Measurements from ENCODE around the gene ANKH. TPM values are rescaled to one million over a fixed set of nuclear protein-coding genes. Genes with fewer than 3 reads are reported as not detected.
A peak's percentile ranks its signal among the peaks of the same experiment; 100 is the strongest.

ANKH gene
- total and polyA plus RNA-seq, 5 donors from 2014 or later, result 56.6 to 177 (median 63.2) TPM

DNA sequence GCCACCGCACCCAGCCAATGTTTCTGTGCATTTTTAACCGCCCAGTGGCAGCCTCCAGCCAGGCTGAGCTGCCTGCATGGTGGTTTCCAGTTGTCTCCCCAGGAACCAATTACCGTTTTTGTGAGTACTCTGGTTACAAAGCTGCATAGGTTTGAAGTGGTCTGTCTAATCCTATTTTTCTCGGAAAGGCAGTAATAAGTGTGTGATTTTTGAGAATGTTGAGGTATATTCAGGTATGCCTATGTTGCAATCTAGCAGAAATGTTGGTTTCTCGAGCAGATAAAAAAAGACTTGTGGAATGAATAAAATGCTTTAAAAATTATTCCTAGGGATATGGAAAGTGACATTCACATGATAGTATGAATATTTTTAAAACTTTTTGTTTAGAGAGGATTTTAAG lies 41.5 kb upstream of the ANKH start:
- Histone ChIP-seq H3K27me3 (ENCODE audit: control insufficient read depth, insufficient read depth, low read length) (no peaks in the 10 kb centered on the region), H3K36me3 (ENCODE audit: control insufficient read depth, insufficient read depth, low read length) (no peaks in the 10 kb centered on the region), H3K9me3 (ENCODE audit: control insufficient read depth in 2 of 2, low read length in 2 of 2) (no peaks in the 10 kb centered on the region), H3K4me1 (ENCODE audit: control insufficient read depth, insufficient read depth, low read length, poor library complexity, severe bottlenecking) (no peaks in the 10 kb centered on the region), H3K4me3 (ENCODE audit: low read depth, low read length) (no peak overlapping the region), H3K27ac (ENCODE audit: insufficient read depth, low read length, poor library complexity, severe bottlenecking) (no peak overlapping the region)
- Mint-ChIP-seq H3K27me3 (peaks cover 18% of the 10 kb centered on the region), H3K36me3 (no peaks in the 10 kb centered on the region), H3K9me3 (peaks cover 0 to 3% (median 0%) of the 10 kb centered on the region in 7 donors), H3K27ac (no peak overlapping the region), H3K4me1 (no peaks in the 10 kb centered on the region), H3K4me3 (no peak overlapping the region)
- DNase-seq (no peak), ATAC-seq (ENCODE audit: low read depth in 2 of 2) (no peak)

DNA sequence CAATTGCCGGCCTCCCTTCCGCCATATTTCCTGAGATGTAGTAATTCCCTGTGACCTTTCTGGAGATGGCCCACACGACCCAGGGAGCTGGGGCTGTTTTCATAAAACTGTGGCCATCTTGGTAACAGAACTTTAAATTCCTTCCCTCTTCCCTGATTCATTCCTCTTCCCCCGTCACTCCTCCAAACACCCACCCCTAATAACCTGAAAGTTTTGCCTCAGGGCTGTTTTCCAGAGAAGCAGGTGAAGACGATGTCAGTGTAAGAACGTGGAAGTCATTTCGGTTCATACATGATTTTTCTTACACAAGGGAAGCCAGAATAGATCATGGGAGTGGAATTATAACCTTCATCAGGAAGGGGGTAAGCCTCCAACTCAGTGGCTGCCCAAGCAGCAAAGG lies 40.6 kb upstream of the ANKH start:
- H3K9me3 Mint-ChIP-seq, result peaks cover 0 to 3% (median 0%) of the 10 kb centered on the region in 7 donors
- H3K36me3 Mint-ChIP-seq, result no peaks in the 10 kb centered on the region
- DNase-seq (no peak), ATAC-seq (ENCODE audit: low read depth in 2 of 2) (no peak)
- H3K4me1 Mint-ChIP-seq, result no peaks in the 10 kb centered on the region
- H3K4me3 ChIP-seq (ENCODE audit: low read depth, low read length), result no peak overlapping the region
- H3K4me3 Mint-ChIP-seq, result no peak overlapping the region
- no peaks in the 10 kb centered on the region for H3K9me3 ChIP-seq (ENCODE audit: control insufficient read depth in 2 of 2, low read length in 2 of 2)
- H3K27me3 Mint-ChIP-seq, result peaks cover 19% of the 10 kb centered on the region
- H3K27me3 ChIP-seq (ENCODE audit: control insufficient read depth, insufficient read depth, low read length), result no peaks in the 10 kb centered on the region
- no peaks in the 10 kb centered on the region for H3K4me1 ChIP-seq (ENCODE audit: control insufficient read depth, insufficient read depth, low read length, poor library complexity, severe bottlenecking)
- H3K27ac Mint-ChIP-seq, result no peak overlapping the region
- no peaks in the 10 kb centered on the region for H3K36me3 ChIP-seq (ENCODE audit: control insufficient read depth, insufficient read depth, low read length)
- H3K27ac ChIP-seq (ENCODE audit: insufficient read depth, low read length, poor library complexity, severe bottlenecking), result no peak overlapping the region

- no peaks in the 10 kb centered on the region for H3K4me1 Mint-ChIP-seq
- peaks cover 28% of the 10 kb centered on the region for H3K27me3 Mint-ChIP-seq
- no peaks in the 10 kb centered on the region for H3K27me3 ChIP-seq (ENCODE audit: control insufficient read depth, insufficient read depth, low read length)
- no peaks in the 10 kb centered on the region for H3K9me3 ChIP-seq (ENCODE audit: control insufficient read depth in 2 of 2, low read length in 2 of 2)
- H3K4me1 ChIP-seq (ENCODE audit: control insufficient read depth, insufficient read depth, low read length, poor library complexity, severe bottlenecking), result no peaks in the 10 kb centered on the region
- no peaks in the 10 kb centered on the region for H3K36me3 Mint-ChIP-seq
- no peak overlapping the region for H3K4me3 ChIP-seq (ENCODE audit: low read depth, low read length)
- no peak for ATAC-seq (ENCODE audit: low read depth in 2 of 2)
- H3K9me3 Mint-ChIP-seq, result no peaks in the 10 kb centered on the region
- H3K27ac ChIP-seq (ENCODE audit: insufficient read depth, low read length, poor library complexity, severe bottlenecking), result no peak overlapping the region
- H3K36me3 ChIP-seq (ENCODE audit: control insufficient read depth, insufficient read depth, low read length), result no peaks in the 10 kb centered on the region
- H3K4me3 Mint-ChIP-seq, result no peak overlapping the region
- DNase-seq, result no peak
- H3K27ac Mint-ChIP-seq, result no peak overlapping the region
Observed at GRCh38 chr5:14909369-14909768, 37.8 kb upstream of the ANKH start.

DNA sequence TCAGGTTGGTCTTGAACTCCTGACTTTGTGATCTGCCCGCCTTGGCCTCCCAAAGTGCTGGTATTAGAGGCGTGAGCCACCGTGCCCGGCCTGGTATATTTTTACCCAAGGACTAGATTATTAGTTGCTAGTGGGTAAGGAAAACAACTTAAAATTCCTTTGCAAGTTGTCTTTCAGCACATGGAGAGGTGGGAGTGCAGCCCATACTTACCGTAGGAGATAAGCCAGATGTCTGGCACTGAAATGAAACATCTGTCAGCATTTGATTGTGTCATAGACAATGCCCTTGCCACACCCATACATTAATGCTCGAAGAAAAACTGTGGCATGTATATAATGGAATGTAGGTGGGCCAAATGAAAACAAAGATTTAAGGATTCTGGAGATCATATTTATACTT lies 36.6 kb upstream of the ANKH start:
- DNase-seq, result no peak
- no peaks in the 10 kb centered on the region for H3K36me3 Mint-ChIP-seq
- Histone ChIP-seq H3K36me3 (ENCODE audit: control insufficient read depth, insufficient read depth, low read length) (no peaks in the 10 kb centered on the region), H3K27ac (ENCODE audit: insufficient read depth, low read length, poor library complexity, severe bottlenecking) (no peak overlapping the region), H3K9me3 (ENCODE audit: control insufficient read depth in 2 of 2, low read length in 2 of 2) (no peaks in the 10 kb centered on the region), H3K4me1 (ENCODE audit: control insufficient read depth, insufficient read depth, low read length, poor library complexity, severe bottlenecking) (no peaks in the 10 kb centered on the region), H3K27me3 (ENCODE audit: control insufficient read depth, insufficient read depth, low read length) (no peaks in the 10 kb centered on the region), H3K4me3 (ENCODE audit: low read depth, low read length) (no peak overlapping the region)
- no peak overlapping the region for H3K4me3 Mint-ChIP-seq
- peaks cover 29% of the 10 kb centered on the region for H3K27me3 Mint-ChIP-seq
- no peaks in the 10 kb centered on the region for H3K9me3 Mint-ChIP-seq
- H3K27ac Mint-ChIP-seq, result no peak overlapping the region
- H3K4me1 Mint-ChIP-seq, result peaks cover 0 to 4% (median 0%) of the 10 kb centered on the region in 4 donors
- ATAC-seq (ENCODE audit: low read depth in 2 of 2), result no peak

- Mint-ChIP-seq H3K36me3 (no peaks in the 10 kb centered on the region), H3K9me3 (no peaks in the 10 kb centered on the region), H3K4me1 (peaks cover 0 to 4% (median 0%) of the 10 kb centered on the region in 4 donors), H3K4me3 (no peak overlapping the region), H3K27ac (no peak overlapping the region), H3K27me3 (peaks cover 25% of the 10 kb centered on the region)
- no peak for ATAC-seq (ENCODE audit: low read depth in 2 of 2)
- no peak overlapping the region for H3K27ac ChIP-seq (ENCODE audit: insufficient read depth, low read length, poor library complexity, severe bottlenecking)
- no peak for DNase-seq
- H3K4me1 ChIP-seq (ENCODE audit: control insufficient read depth, insufficient read depth, low read length, poor library complexity, severe bottlenecking), result no peaks in the 10 kb centered on the region
- H3K4me3 ChIP-seq (ENCODE audit: low read depth, low read length), result no peak overlapping the region
- H3K36me3 ChIP-seq (ENCODE audit: control insufficient read depth, insufficient read depth, low read length), result no peaks in the 10 kb centered on the region
- H3K9me3 ChIP-seq (ENCODE audit: control insufficient read depth in 2 of 2, low read length in 2 of 2), result no peaks in the 10 kb centered on the region
- H3K27me3 ChIP-seq (ENCODE audit: control insufficient read depth, insufficient read depth, low read length), result no peaks in the 10 kb centered on the region
Observed at GRCh38 chr5:14906628-14907027, 35.0 kb upstream of the ANKH start.

GRCh38 chr5:14902826-14903560 lies 31.4 kb upstream of the ANKH start:
- ATAC-seq (ENCODE audit: low read depth in 2 of 2), result no peak
- peaks cover 17% of the 10 kb centered on the region for H3K27me3 Mint-ChIP-seq
- DNase-seq, result no peak
- Histone ChIP-seq H3K4me1 (ENCODE audit: control insufficient read depth, insufficient read depth, low read length, poor library complexity, severe bottlenecking) (no peaks in the 10 kb centered on the region), H3K27ac (ENCODE audit: insufficient read depth, low read length, poor library complexity, severe bottlenecking) (no peak overlapping the region), H3K36me3 (ENCODE audit: control insufficient read depth, insufficient read depth, low read length) (no peaks in the 10 kb centered on the region), H3K27me3 (ENCODE audit: control insufficient read depth, insufficient read depth, low read length) (no peaks in the 10 kb centered on the region), H3K9me3 (ENCODE audit: control insufficient read depth in 2 of 2, low read length in 2 of 2) (no peaks in the 10 kb centered on the region), H3K4me3 (ENCODE audit: low read depth, low read length) (no peak overlapping the region)
- no peak overlapping the region for H3K27ac Mint-ChIP-seq
- H3K4me1 Mint-ChIP-seq, result peaks cover 0 to 4% (median 0%) of the 10 kb centered on the region in 4 donors
- H3K4me3 Mint-ChIP-seq, result no peak overlapping the region
- H3K9me3 Mint-ChIP-seq, result no peaks in the 10 kb centered on the region
- H3K36me3 Mint-ChIP-seq, result no peaks in the 10 kb centered on the region

DNA sequence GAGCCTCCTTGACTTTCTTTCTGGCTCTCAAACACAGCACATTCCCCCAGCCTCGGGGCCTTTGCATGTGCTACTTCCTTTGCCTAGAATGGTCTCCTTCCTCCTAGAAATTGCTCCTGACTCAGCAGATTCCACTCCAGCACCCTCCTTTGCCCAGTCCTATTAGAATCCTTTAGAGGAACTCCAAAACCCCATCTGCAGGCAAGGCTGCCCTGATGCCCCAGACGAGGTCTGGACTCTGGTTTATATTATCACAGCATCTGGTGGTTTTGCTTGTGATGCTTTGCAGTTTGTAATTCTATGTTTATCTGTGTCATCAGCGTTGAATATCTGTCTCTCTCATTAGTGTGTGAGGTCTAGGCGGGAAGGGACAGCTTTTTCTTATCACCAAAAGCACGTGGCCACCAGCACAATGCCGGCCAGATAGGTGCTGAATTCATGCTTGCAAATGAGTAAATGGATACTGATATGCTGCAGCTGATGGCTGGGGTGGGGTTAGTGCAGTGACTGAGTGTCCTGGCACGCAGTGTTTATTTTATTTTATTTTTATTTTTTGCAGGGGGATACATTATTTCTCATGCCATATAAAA lies 30.0 kb upstream of the ANKH start:
- DNase-seq (no peak), ATAC-seq (ENCODE audit: low read depth in 2 of 2) (no peak)
- H3K36me3 ChIP-seq (ENCODE audit: control insufficient read depth, insufficient read depth, low read length), result no peaks in the 10 kb centered on the region
- no peaks in the 10 kb centered on the region for H3K27me3 ChIP-seq (ENCODE audit: control insufficient read depth, insufficient read depth, low read length)
- H3K4me1 ChIP-seq (ENCODE audit: control insufficient read depth, insufficient read depth, low read length, poor library complexity, severe bottlenecking), result no peaks in the 10 kb centered on the region
- no peaks in the 10 kb centered on the region for H3K9me3 ChIP-seq (ENCODE audit: control insufficient read depth in 2 of 2, low read length in 2 of 2)
- no peak overlapping the region for H3K27ac ChIP-seq (ENCODE audit: insufficient read depth, low read length, poor library complexity, severe bottlenecking)
- peaks cover 0 to 4% (median 0%) of the 10 kb centered on the region in 4 donors for H3K4me1 Mint-ChIP-seq
- no peak overlapping the region for H3K4me3 ChIP-seq (ENCODE audit: low read depth, low read length)
- peaks cover 17% of the 10 kb centered on the region for H3K27me3 Mint-ChIP-seq
- no peak overlapping the region for H3K4me3 Mint-ChIP-seq
- H3K27ac Mint-ChIP-seq, result peak overlapping the region in 1 of 3 donors; percentile 22
- no peaks in the 10 kb centered on the region for H3K36me3 Mint-ChIP-seq
- H3K9me3 Mint-ChIP-seq, result no peaks in the 10 kb centered on the region

Data from CD4-positive, CD25-positive, alpha-beta regulatory T cell (primary cell).